HepG2 (cell line): ENCODE data around the gene EFNA3. TPM values are rescaled to one million over a fixed set of nuclear protein-coding genes. Genes with fewer than 3 reads are reported as not detected.
A peak's percentile ranks its signal among the peaks of the same experiment; 100 is the strongest.

Experiments
- ERF ChIP-seq: IDR thresholded peaks from 2 replicates; pipeline ENCODE4 v1.6.1; 2018; ENCODE audit warnings: missing biosample characterization, missing genetic modification reagents
- MEIS2 ChIP-seq: sonication (generic); formaldehyde crosslinking; IDR thresholded peaks from 2 replicates; pipeline ENCODE4 v1.9.0; 2021; ENCODE audit warnings: mild to moderate bottlenecking, missing genetic modification reagents
- SRSF1 ChIP-seq: fragments of 200-400 bp; formaldehyde crosslinking; optimal IDR thresholded peaks from 2 replicates; pipeline ENCODE3; 2017; ENCODE audit warnings: mild to moderate bottlenecking, low read depth, low read length, moderate library complexity
- TAF1 ChIP-seq: sonication (generic); formaldehyde crosslinking; IDR thresholded peaks from 2 replicates; pipeline ENCODE4 v1.4.0; 2020; ENCODE audit warnings: missing genetic modification reagents
- ZFX ChIP-seq: sonication (generic); formaldehyde crosslinking; IDR thresholded peaks from 2 replicates; pipeline ENCODE4 v1.4.0; 2020; ENCODE audit warnings: mild to moderate bottlenecking, low read depth, missing genetic modification reagents, moderate library complexity
- ZNF263 ChIP-seq: sonication (generic); formaldehyde crosslinking; IDR thresholded peaks from 2 replicates; pipeline ENCODE4 v1.4.0; 2020; ENCODE audit warnings: missing genetic modification reagents
- polyA plus RNA-seq, 8 experiments: library from polyadenylated mRNA; depleted of rRNA in 3 of 8; stranded (reverse) in 7 of 8; unstranded in 1 of 8; fragments of >200 nt; fragmentation: Illumina TruSeq in 4 of 8; extraction: Trizol in 4 of 8; gene quantifications; 2 replicates each; pipeline versions ENCODE4 v1.2.1 to v1.2.3, GENCODE V29; 2011 to 2016; ENCODE audit warnings: low read depth in 4 of 8, missing spikeins in 1 of 8, mixed read lengths in 1 of 8; ENCODE audit not compliant: insufficient read depth in 1 of 8
- total RNA-seq, 5 experiments: library from RNA; depleted of rRNA; stranded (reverse); fragments of >200 nt; fragmentation: Illumina TruSeq; extraction: Trizol; gene quantifications; 2 replicates each; pipeline ENCODE4 v1.2.3, GENCODE V29; 2016; ENCODE audit warnings: low read depth in 1 of 5
- TF ChIP-seq, protein P1 (sequence below): sonication (generic); formaldehyde crosslinking; IDR thresholded peaks from 2 replicates; pipeline ENCODE4 v1.4.0; 2020; ENCODE audit warnings: low read depth, missing genetic modification reagents
- TF ChIP-seq, protein P2 (sequence below): sonication (generic); formaldehyde crosslinking; IDR thresholded peaks from 2 replicates; pipeline ENCODE4 v1.4.0; 2020; ENCODE audit warnings: mild to moderate bottlenecking, missing genetic modification reagents
- TF ChIP-seq, protein P3 (sequence below), 2 experiments: sonication (generic) in 1 of 2; formaldehyde crosslinking in 1 of 2; IDR thresholded peaks; 2 replicates each; pipeline versions ENCODE4 v1.4.0 to v1.6.1; 2018 to 2020; ENCODE audit warnings: missing genetic modification reagents in 2 of 2, borderline replicate concordance in 1 of 2, low read depth in 1 of 2, mild to moderate bottlenecking in 1 of 2, missing biosample characterization in 1 of 2
- TF ChIP-seq, protein P4 (sequence below): sonication (generic); formaldehyde crosslinking; IDR thresholded peaks from 2 replicates; pipeline ENCODE4 v1.5.0; 2020; ENCODE audit warnings: missing genetic modification reagents, mild to moderate bottlenecking, borderline replicate concordance
- TF ChIP-seq, protein P5 (sequence below): sonication (generic); formaldehyde crosslinking; IDR thresholded peaks from 2 replicates; pipeline ENCODE4 v1.4.0; 2020; ENCODE audit warnings: missing genetic modification reagents
- TF ChIP-seq, protein P6 (sequence below): sonication (generic); formaldehyde crosslinking; IDR thresholded peaks from 2 replicates; pipeline ENCODE4 v1.5.0; 2020; ENCODE audit warnings: mild to moderate bottlenecking, missing genetic modification reagents

Gene EFNA3
- total and polyA plus RNA-seq, 2 of the 13 experiments (the other 11 are each of a cell fraction or from before 2014, with no cell fraction given): 1.0 to 5.7 TPM

DNA sequence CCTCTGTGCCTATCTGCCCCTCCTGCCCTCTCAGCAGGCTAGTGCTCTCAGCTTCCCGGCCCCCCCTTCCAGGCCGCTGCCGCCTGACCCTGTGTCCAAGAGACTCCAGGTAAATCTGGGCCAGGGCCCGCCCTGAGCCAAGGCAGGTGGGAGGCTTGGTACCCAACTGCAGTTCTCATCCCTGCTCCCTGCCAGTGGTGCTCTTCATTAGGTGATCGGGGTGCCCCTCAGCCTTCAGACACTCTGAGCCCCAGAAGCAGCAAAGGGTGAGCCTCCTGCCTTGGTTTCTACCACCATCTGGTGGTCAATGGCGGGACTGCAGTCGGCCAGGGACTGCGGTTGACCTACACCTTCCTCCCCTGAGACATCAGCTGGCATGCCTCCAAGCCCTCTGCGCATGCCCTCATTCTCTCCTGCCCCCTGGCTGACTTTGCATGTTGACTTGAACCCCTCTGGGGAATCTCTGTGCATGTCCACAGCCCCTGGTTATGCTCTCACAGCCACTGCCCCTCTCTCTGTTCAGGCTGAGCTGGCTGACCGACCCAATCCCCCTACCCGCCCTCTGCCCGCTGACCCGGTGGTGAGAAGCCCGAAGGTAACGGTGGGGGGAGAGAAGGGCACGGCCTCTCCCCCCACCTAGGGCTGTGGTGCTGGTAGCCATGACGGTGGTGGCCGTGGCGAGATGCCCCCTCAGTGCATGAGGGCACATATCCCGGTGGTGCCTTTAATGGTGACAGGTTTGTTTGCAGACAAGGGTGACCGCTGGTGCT, 17.1 kb upstream of the EFNA3 start (continued):
- TF ChIP-seq, protein P1, sequence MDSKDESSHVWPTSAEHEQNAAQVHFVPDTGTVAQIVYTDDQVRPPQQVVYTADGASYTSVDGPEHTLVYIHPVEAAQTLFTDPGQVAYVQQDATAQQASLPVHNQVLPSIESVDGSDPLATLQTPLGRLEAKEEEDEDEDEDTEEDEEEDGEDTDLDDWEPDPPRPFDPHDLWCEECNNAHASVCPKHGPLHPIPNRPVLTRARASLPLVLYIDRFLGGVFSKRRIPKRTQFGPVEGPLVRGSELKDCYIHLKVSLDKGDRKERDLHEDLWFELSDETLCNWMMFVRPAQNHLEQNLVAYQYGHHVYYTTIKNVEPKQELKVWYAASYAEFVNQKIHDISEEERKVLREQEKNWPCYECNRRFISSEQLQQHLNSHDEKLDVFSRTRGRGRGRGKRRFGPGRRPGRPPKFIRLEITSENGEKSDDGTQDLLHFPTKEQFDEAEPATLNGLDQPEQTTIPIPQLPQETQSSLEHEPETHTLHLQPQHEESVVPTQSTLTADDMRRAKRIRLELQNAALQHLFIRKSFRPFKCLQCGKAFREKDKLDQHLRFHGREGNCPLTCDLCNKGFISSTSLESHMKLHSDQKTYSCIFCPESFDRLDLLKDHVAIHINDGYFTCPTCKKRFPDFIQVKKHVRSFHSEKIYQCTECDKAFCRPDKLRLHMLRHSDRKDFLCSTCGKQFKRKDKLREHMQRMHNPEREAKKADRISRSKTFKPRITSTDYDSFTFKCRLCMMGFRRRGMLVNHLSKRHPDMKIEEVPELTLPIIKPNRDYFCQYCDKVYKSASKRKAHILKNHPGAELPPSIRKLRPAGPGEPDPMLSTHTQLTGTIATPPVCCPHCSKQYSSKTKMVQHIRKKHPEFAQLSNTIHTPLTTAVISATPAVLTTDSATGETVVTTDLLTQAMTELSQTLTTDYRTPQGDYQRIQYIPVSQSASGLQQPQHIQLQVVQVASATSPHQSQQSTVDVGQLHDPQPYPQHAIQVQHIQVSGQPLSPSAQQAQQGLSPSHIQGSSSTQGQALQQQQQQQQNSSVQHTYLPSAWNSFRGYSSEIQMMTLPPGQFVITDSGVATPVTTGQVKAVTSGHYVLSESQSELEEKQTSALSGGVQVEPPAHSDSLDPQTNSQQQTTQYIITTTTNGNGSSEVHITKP (CRISPR knock-in tag): peak; percentile 75; the same call in 1 of the 2 replicates
- TF ChIP-seq ERF (CRISPR knock-in tag): peak; percentile 40; the same call in 1 of the 2 replicates
- no peak for TF ChIP-seq TAF1
- TF ChIP-seq, protein P2, sequence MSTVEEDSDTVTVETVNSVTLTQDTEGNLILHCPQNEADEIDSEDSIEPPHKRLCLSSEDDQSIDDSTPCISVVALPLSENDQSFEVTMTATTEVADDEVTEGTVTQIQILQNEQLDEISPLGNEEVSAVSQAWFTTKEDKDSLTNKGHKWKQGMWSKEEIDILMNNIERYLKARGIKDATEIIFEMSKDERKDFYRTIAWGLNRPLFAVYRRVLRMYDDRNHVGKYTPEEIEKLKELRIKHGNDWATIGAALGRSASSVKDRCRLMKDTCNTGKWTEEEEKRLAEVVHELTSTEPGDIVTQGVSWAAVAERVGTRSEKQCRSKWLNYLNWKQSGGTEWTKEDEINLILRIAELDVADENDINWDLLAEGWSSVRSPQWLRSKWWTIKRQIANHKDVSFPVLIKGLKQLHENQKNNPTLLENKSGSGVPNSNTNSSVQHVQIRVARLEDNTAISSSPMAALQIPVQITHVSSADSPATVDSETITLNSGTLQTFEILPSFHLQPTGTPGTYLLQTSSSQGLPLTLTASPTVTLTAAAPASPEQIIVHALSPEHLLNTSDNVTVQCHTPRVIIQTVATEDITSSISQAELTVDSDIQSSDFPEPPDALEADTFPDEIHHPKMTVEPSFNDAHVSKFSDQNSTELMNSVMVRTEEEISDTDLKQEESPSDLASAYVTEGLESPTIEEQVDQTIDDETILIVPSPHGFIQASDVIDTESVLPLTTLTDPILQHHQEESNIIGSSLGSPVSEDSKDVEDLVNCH (CRISPR knock-in tag): no peak
- TF ChIP-seq MEIS2 (CRISPR knock-in tag): 0 out of 2 replicates have a peak, but pooled peaks have one; percentile 22
- TF ChIP-seq, protein P3, sequence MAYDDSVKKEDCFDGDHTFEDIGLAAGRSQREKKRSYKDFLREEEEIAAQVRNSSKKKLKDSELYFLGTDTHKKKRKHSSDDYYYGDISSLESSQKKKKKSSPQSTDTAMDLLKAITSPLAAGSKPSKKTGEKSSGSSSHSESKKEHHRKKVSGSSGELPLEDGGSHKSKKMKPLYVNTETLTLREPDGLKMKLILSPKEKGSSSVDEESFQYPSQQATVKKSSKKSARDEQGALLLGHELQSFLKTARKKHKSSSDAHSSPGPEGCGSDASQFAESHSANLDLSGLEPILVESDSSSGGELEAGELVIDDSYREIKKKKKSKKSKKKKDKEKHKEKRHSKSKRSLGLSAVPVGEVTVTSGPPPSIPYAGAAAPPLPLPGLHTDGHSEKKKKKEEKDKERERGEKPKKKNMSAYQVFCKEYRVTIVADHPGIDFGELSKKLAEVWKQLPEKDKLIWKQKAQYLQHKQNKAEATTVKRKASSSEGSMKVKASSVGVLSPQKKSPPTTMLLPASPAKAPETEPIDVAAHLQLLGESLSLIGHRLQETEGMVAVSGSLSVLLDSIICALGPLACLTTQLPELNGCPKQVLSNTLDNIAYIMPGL (CRISPR knock-in tag; IDR thresholded peaks at IDR 0.05; ENCODE audit: borderline replicate concordance in 1 of 2, low read depth in 1 of 2): peak in 1 of 2 experiments; percentile 47; a peak in 1 of 4 replicates
- peak; percentile 55 for TF ChIP-seq SRSF1
- TF ChIP-seq ZNF263 (CRISPR knock-in tag): 0 out of 2 replicates have a peak, but pooled peaks have one; percentile 41
- TF ChIP-seq, protein P4, sequence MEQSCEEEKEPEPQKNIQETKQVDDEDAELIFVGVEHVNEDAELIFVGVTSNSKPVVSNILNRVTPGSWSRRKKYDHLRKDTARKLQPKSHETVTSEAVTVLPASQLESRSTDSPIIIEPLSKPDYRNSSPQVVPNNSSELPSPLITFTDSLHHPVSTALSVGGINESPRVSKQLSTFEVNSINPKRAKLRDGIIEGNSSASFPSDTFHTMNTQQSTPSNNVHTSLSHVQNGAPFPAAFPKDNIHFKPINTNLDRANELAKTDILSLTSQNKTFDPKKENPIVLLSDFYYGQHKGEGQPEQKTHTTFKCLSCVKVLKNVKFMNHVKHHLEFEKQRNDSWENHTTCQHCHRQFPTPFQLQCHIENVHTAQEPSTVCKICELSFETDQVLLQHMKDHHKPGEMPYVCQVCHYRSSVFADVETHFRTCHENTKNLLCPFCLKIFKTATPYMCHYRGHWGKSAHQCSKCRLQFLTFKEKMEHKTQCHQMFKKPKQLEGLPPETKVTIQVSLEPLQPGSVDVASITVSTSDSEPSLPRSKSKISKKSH: peak; percentile 26; the same call in 1 of the 2 replicates
- TF ChIP-seq, protein P5, sequence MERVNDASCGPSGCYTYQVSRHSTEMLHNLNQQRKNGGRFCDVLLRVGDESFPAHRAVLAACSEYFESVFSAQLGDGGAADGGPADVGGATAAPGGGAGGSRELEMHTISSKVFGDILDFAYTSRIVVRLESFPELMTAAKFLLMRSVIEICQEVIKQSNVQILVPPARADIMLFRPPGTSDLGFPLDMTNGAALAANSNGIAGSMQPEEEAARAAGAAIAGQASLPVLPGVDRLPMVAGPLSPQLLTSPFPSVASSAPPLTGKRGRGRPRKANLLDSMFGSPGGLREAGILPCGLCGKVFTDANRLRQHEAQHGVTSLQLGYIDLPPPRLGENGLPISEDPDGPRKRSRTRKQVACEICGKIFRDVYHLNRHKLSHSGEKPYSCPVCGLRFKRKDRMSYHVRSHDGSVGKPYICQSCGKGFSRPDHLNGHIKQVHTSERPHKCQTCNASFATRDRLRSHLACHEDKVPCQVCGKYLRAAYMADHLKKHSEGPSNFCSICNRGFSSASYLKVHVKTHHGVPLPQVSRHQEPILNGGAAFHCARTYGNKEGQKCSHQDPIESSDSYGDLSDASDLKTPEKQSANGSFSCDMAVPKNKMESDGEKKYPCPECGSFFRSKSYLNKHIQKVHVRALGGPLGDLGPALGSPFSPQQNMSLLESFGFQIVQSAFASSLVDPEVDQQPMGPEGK: peak; percentile 40; the same call in 1 of the 2 replicates
- TF ChIP-seq ZFX (CRISPR knock-in tag): peak; percentile 30
- TF ChIP-seq, protein P6, sequence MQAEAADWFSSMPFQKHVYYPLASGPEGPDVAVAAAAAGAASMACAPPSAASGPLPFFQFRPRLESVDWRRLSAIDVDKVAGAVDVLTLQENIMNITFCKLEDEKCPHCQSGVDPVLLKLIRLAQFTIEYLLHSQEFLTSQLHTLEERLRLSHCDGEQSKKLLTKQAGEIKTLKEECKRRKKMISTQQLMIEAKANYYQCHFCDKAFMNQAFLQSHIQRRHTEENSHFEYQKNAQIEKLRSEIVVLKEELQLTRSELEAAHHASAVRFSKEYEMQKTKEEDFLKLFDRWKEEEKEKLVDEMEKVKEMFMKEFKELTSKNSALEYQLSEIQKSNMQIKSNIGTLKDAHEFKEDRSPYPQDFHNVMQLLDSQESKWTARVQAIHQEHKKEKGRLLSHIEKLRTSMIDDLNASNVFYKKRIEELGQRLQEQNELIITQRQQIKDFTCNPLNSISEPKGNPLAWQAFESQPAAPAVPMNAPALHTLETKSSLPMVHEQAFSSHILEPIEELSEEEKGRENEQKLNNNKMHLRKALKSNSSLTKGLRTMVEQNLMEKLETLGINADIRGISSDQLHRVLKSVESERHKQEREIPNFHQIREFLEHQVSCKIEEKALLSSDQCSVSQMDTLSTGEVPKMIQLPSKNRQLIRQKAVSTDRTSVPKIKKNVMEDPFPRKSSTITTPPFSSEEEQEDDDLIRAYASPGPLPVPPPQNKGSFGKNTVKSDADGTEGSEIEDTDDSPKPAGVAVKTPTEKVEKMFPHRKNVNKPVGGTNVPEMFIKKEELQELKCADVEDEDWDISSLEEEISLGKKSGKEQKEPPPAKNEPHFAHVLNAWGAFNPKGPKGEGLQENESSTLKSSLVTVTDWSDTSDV (CRISPR knock-in tag): no peak
